Measurements from ENCODE around the gene MUL1.

Gene MUL1

GRCh38 chr1:20462397-20462796 lies 45.6 kb downstream of the MUL1 start:
- no peaks in the 10 kb centered on the region for H3K4me1 ChIP-seq (ENCODE audit: insufficient read depth, low read length)
- H3K27me3 ChIP-seq (ENCODE audit: insufficient read depth, low read length), result peaks cover 17% of the 10 kb centered on the region
- no peak overlapping the region for H2AFZ ChIP-seq (ENCODE audit: low read depth, low read length)
- no peaks in the 10 kb centered on the region for H3K9me3 ChIP-seq (ENCODE audit: low read length)
- H3K36me3 ChIP-seq (ENCODE audit: insufficient read depth, low read length), result no peaks in the 10 kb centered on the region
- no peak overlapping the region for H3K4me3 ChIP-seq (ENCODE audit: low read length)

- H2AFZ ChIP-seq (ENCODE audit: low read depth, low read length), result no peak overlapping the region
- H3K4me3 ChIP-seq (ENCODE audit: low read length), result no peak overlapping the region
- no peaks in the 10 kb centered on the region for H3K9me3 ChIP-seq (ENCODE audit: low read length)
- no peaks in the 10 kb centered on the region for H3K36me3 ChIP-seq (ENCODE audit: insufficient read depth, low read length)
- peaks cover 5% of the 10 kb centered on the region for H3K27me3 ChIP-seq (ENCODE audit: insufficient read depth, low read length)
- H3K4me1 ChIP-seq (ENCODE audit: insufficient read depth, low read length), result no peaks in the 10 kb centered on the region
Measured at GRCh38 chr1:20458717-20459116, 49.2 kb downstream of the MUL1 start.

GRCh38 chr1:20454004-20454403 lies 53.9 kb downstream of the MUL1 start:
- H2AFZ ChIP-seq (ENCODE audit: low read depth, low read length), result no peak overlapping the region
- no peak overlapping the region for H3K4me3 ChIP-seq (ENCODE audit: low read length)
- peaks cover 5% of the 10 kb centered on the region for H3K4me1 ChIP-seq (ENCODE audit: insufficient read depth, low read length)
- H3K9me3 ChIP-seq (ENCODE audit: low read length), result no peaks in the 10 kb centered on the region
- peaks cover under 1% of the 10 kb centered on the region for H3K27me3 ChIP-seq (ENCODE audit: insufficient read depth, low read length)
- no peaks in the 10 kb centered on the region for H3K36me3 ChIP-seq (ENCODE audit: insufficient read depth, low read length)

GRCh38 chr1:20449735-20450311 lies 58.1 kb downstream of the MUL1 start:
- Histone ChIP-seq H3K36me3 (ENCODE audit: insufficient read depth, low read length) (no peaks in the 10 kb centered on the region), H3K4me1 (ENCODE audit: insufficient read depth, low read length) (peaks cover 18% of the 10 kb centered on the region), H3K9me3 (ENCODE audit: low read length) (no peaks in the 10 kb centered on the region), H2AFZ (ENCODE audit: low read depth, low read length) (no peak overlapping the region), H3K4me3 (ENCODE audit: low read length) (no peak overlapping the region), H3K27me3 (ENCODE audit: insufficient read depth, low read length) (no peaks in the 10 kb centered on the region)
